Measurements from ENCODE around the gene UBE2J2. TPM values are rescaled to one million over a fixed set of nuclear protein-coding genes. Genes with fewer than 3 reads are reported as not detected.

UBE2J2 gene
- total and polyA plus RNA-seq, 2 of the 13 experiments (the other 11 are each of a cell fraction or from before 2014, with no cell fraction given): 25.4 to 29.4 TPM

- TF ChIP-seq PRDM15 (CRISPR knock-in tag; IDR thresholded peaks at IDR 0.05): no peak
- no peak for TF ChIP-seq ZFP36 (IDR thresholded peaks at IDR 0.05; ENCODE audit: borderline replicate concordance, low read depth, low read length, partially characterized antibody)
- peak; percentile 64; the same call in 1 of the 2 replicates for TF ChIP-seq NR2F6 (IDR thresholded peaks at IDR 0.05)
- peak; percentile 89 for TF ChIP-seq NR2F6 (CRISPR knock-in tag; IDR thresholded peaks at IDR 0.05)
- TF ChIP-seq MIXL1 (CRISPR knock-in tag; IDR thresholded peaks at IDR 0.05): no peak
- TF ChIP-seq IKZF1 (IDR thresholded peaks at IDR 0.05): no peak
- TF ChIP-seq GZF1 (CRISPR knock-in tag; IDR thresholded peaks at IDR 0.05): no peak
- TF ChIP-seq SSRP1 (CRISPR knock-in tag; IDR thresholded peaks at IDR 0.05): no peak
- TF ChIP-seq ZSCAN5A (CRISPR knock-in tag; IDR thresholded peaks at IDR 0.05; ENCODE audit: borderline replicate concordance): no peak
- TF ChIP-seq KLF6 (CRISPR knock-in tag; IDR thresholded peaks at IDR 0.05): no peak
- peak; percentile 100 for TF ChIP-seq ZNF770 (CRISPR knock-in tag; IDR thresholded peaks at IDR 0.05)
- TF ChIP-seq GATAD2A (CRISPR knock-in tag; IDR thresholded peaks at IDR 0.05): peak; percentile 47; the same call in 1 of the 2 replicates
- no peak for TF ChIP-seq SRSF1 (optimal IDR thresholded peaks at IDR 0.05; ENCODE audit: low read depth, low read length)
- TF ChIP-seq HBP1 (CRISPR knock-in tag; IDR thresholded peaks at IDR 0.05; ENCODE audit: low read depth): peak; percentile 81; the same call in 1 of the 2 replicates
- no peak for TF ChIP-seq NFIC (IDR thresholded peaks at IDR 0.05; ENCODE audit: low read length)
- TF ChIP-seq MEIS1 (CRISPR knock-in tag; IDR thresholded peaks at IDR 0.05; ENCODE audit: borderline replicate concordance): no peak; the same call in 1 of the 2 replicates
- peak; percentile 42; the same call in 1 of the 2 replicates for TF ChIP-seq RFXAP (CRISPR knock-in tag; IDR thresholded peaks at IDR 0.05; ENCODE audit: borderline replicate concordance)
- no peak for TF ChIP-seq PRMT3 (CRISPR knock-in tag; IDR thresholded peaks at IDR 0.05; ENCODE audit: borderline replicate concordance, low read depth)
Measured at GRCh38 chr1:1287288-1288110, 13.8 kb upstream of the UBE2J2 start (continued).

Data from HepG2 (cell line).